OCI-LY3 (cell line): ENCODE data around the gene FAM53B.
"Not testable (repeated sequence)": the region's sequence is repeated elsewhere in the genome, so short reads cannot be mapped to it uniquely, and the experiment has no call there.

Source experiments
- H2AFZ ChIP-seq: fragments of 200-600, 300-600 bp; shearing (Covaris generic); 2 replicates; pipeline ENCODE4 v1.6.0; 2014; ENCODE audit warnings: antibody characterized with exemption, low read depth, low read length
- H3K27ac ChIP-seq: fragments of 200-600, 300-600 bp; sonication (generic); 2 replicates; pipeline ENCODE4 v1.5.1; 2014; ENCODE audit warnings: mild to moderate bottlenecking, low read length, moderate library complexity, mixed read lengths
- H3K27me3 ChIP-seq: fragments of 200-600, 300-600 bp; sonication (generic); 2 replicates; pipeline ENCODE4 v1.6.1; 2014; ENCODE audit warnings: low read depth, low read length, mixed read lengths
- H3K36me3 ChIP-seq: fragments of 200-600, 300-600 bp; sonication (generic); replicated peaks from 2 replicates; pipeline ENCODE3; 2014; ENCODE audit warnings: low read depth, low read length, mixed read lengths
- H3K4me1 ChIP-seq: fragments of 300-600, 200-600 bp; sonication (generic); 2 replicates; pipeline ENCODE4 v1.6.1; 2014; ENCODE audit warnings: low read length, mixed read lengths
- H3K4me2 ChIP-seq: fragments of 200-600, 300-600 bp; sonication (generic); 2 replicates; pipeline ENCODE4 v1.6.1; 2014; ENCODE audit warnings: low read length, mixed read lengths
- H3K4me3 ChIP-seq: fragments of 300-600, 200-600 bp; sonication (generic); 2 replicates; pipeline ENCODE4 v1.5.1; 2014; ENCODE audit warnings: antibody characterized with exemption, mild to moderate bottlenecking, low read length, moderate library complexity
- H3K79me2 ChIP-seq: fragments of 300-600, 200-600 bp; shearing (Covaris generic); 2 replicates; pipeline ENCODE4 v1.6.1; 2014; ENCODE audit warnings: mild to moderate bottlenecking, low read length, mixed read lengths
- H3K9ac ChIP-seq: fragments of 300-600, 200-600 bp; shearing (Covaris generic); 2 replicates; pipeline ENCODE4 v1.6.0; 2014; ENCODE audit warnings: mild to moderate bottlenecking, low read length, moderate library complexity
- H3K9me3 ChIP-seq: fragments of 200-600, 300-600 bp; shearing (Covaris generic); 2 replicates; pipeline ENCODE4 v1.6.1; 2014; ENCODE audit warnings: low read length, mixed read lengths; ENCODE audit not compliant: insufficient read depth
- H4K20me1 ChIP-seq: fragments of 200-600, 300-600 bp; sonication (generic); 2 replicates; pipeline ENCODE4 v1.6.1; 2016; ENCODE audit warnings: low read length, mixed read lengths; ENCODE audit not compliant: insufficient read depth
- EZH2phosphoT487 ChIP-seq: fragments of 200-600 bp; shearing (Covaris generic); IDR thresholded peaks from 2 replicates; pipeline ENCODE4 v1.6.1; 2018; ENCODE audit warnings: antibody characterized with exemption, mixed run types, low read depth
- TF ChIP-seq, protein P1 (sequence below): fragments of 200-600, 300-600 bp; sonication (generic); IDR thresholded peaks from 2 replicates; pipeline ENCODE4 v1.5.1; 2014; ENCODE audit warnings: antibody characterized with exemption, low read length, low read depth

FAM53B gene

GRCh38 chr10:124588736-124589490, 155.3 kb downstream of the FAM53B start:
- Histone ChIP-seq H3K36me3 (no peaks in the 10 kb centered on the region), H3K4me3 (no peak overlapping the region), H3K27ac (no peak overlapping the region), H3K4me2 (no peak overlapping the region), H3K79me2 (no peaks in the 10 kb centered on the region), H3K9ac (no peak overlapping the region), H3K4me1 (peaks cover 25% of the 10 kb centered on the region), H2AFZ (no peak overlapping the region), H3K27me3 (0 out of 2 replicates have a peak, but pooled peaks cover 3% of the 10 kb centered on the region), H4K20me1 (no peaks in the 10 kb centered on the region), H3K9me3 (no peaks in the 10 kb centered on the region)
- no peak for TF ChIP-seq EZH2phosphoT487
- TF ChIP-seq, protein P1, sequence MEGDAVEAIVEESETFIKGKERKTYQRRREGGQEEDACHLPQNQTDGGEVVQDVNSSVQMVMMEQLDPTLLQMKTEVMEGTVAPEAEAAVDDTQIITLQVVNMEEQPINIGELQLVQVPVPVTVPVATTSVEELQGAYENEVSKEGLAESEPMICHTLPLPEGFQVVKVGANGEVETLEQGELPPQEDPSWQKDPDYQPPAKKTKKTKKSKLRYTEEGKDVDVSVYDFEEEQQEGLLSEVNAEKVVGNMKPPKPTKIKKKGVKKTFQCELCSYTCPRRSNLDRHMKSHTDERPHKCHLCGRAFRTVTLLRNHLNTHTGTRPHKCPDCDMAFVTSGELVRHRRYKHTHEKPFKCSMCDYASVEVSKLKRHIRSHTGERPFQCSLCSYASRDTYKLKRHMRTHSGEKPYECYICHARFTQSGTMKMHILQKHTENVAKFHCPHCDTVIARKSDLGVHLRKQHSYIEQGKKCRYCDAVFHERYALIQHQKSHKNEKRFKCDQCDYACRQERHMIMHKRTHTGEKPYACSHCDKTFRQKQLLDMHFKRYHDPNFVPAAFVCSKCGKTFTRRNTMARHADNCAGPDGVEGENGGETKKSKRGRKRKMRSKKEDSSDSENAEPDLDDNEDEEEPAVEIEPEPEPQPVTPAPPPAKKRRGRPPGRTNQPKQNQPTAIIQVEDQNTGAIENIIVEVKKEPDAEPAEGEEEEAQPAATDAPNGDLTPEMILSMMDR = no peak

GRCh38 chr10:124588341-124588735, 155.8 kb downstream of the FAM53B start:
- not testable (repeated sequence) for H3K9ac ChIP-seq, H2AFZ ChIP-seq, H3K79me2 ChIP-seq, H3K27me3 ChIP-seq, H3K36me3 ChIP-seq, H3K27ac ChIP-seq, H4K20me1 ChIP-seq, H3K4me2 ChIP-seq, H3K4me3 ChIP-seq, H3K9me3 ChIP-seq
- H3K4me1 ChIP-seq = peaks cover 25% of the 10 kb centered on the region

- Histone ChIP-seq H3K36me3 (no peaks in the 10 kb centered on the region), H3K9ac (no peak overlapping the region), H3K27ac (no peak overlapping the region), H3K4me1 (peaks cover 25% of the 10 kb centered on the region), H3K4me3 (no peak overlapping the region), H3K9me3 (no peaks in the 10 kb centered on the region), H3K79me2 (no peaks in the 10 kb centered on the region), H2AFZ (no peak overlapping the region), H3K27me3 (0 out of 2 replicates have a peak, but pooled peaks cover 3% of the 10 kb centered on the region), H4K20me1 (no peaks in the 10 kb centered on the region), H3K4me2 (peak overlapping the region; percentile 47)
- no peak for TF ChIP-seq EZH2phosphoT487
- TF ChIP-seq, protein P1 = no peak
Measured at GRCh38 chr10:124587811-124588211, 156.4 kb downstream of the FAM53B start.

GRCh38 chr10:124586142-124586541, 158.0 kb downstream of the FAM53B start:
- H3K9me3 ChIP-seq = no peaks in the 10 kb centered on the region
- no peaks in the 10 kb centered on the region for H3K36me3 ChIP-seq
- no peaks in the 10 kb centered on the region for H4K20me1 ChIP-seq
- H3K27ac ChIP-seq = no peak overlapping the region
- H3K9ac ChIP-seq = no peak overlapping the region
- 0 out of 2 replicates have a peak, but pooled peaks cover 3% of the 10 kb centered on the region for H3K27me3 ChIP-seq
- no peak overlapping the region for H3K4me3 ChIP-seq
- peaks cover 20% of the 10 kb centered on the region for H3K4me1 ChIP-seq
- TF ChIP-seq, protein P1 = no peak
- TF ChIP-seq EZH2phosphoT487 = no peak
- H3K4me2 ChIP-seq = peak overlapping the region; percentile 47; the same call in 1 of the 2 replicates
- H2AFZ ChIP-seq = no peak overlapping the region
- H3K79me2 ChIP-seq = no peaks in the 10 kb centered on the region
